Activated T-cell treated with anti-CD3 and anti-CD28 coated beads, Interleukin-2, amount 50 U/mL, for 72 hours (primary cell): ENCODE data around the gene NANS. TPM values are rescaled to one million over a fixed set of nuclear protein-coding genes. Genes with fewer than 3 reads are reported as not detected.
A peak's percentile ranks its signal among the peaks of the same experiment; 100 is the strongest.
"Not testable (repeated sequence)": the region's sequence is repeated elsewhere in the genome, so short reads cannot be mapped to it uniquely, and the experiment has no call there.

Experiments used
- ATAC-seq, 2 donors: fragments of 150-1000 bp; cut with Tn5 transposase; replicated peaks in 1 of 2; 2 replicates each; pipeline ENCODE4 v1.10.0; 2021; ENCODE audit warnings: moderate library complexity in 2 of 2, mild to moderate bottlenecking in 1 of 2
- DNase-seq, 2 donors: peaks; one replicate each; pipeline ENCODE4 v3.0.0; 2021 to 2022; ENCODE audit warnings: mixed read lengths in 1 of 2
- H3K27ac Mint-ChIP-seq: one replicate; pipeline ENCODE4 v1.8.0; 2022; ENCODE audit warnings: mild to moderate bottlenecking, moderate library complexity, mixed read lengths
- H3K27me3 Mint-ChIP-seq: one replicate; pipeline ENCODE4 v1.8.0; 2022; ENCODE audit warnings: low read depth, mixed read lengths
- H3K36me3 Mint-ChIP-seq, 2 donors: one replicate each; pipeline ENCODE4 v1.8.0; 2022; ENCODE audit warnings: mixed read lengths in 2 of 2, mild to moderate bottlenecking in 1 of 2; ENCODE audit not compliant: insufficient read depth in 2 of 2
- H3K4me1 Mint-ChIP-seq: one replicate; pipeline ENCODE4 v1.8.0; 2022; ENCODE audit warnings: low read depth, mixed read lengths
- H3K4me3 Mint-ChIP-seq, 2 donors: one replicate each; pipeline ENCODE4 v1.8.0; 2022; ENCODE audit warnings: mild to moderate bottlenecking in 2 of 2, mixed read lengths in 2 of 2, moderate library complexity in 2 of 2
- H3K9me3 Mint-ChIP-seq, 2 donors: one replicate each; pipeline ENCODE4 v1.8.0; 2022; ENCODE audit warnings: mixed read lengths in 2 of 2
- total RNA-seq, 2 donors: library from RNA; stranded (reverse); gene quantifications; one replicate each; pipeline ENCODE4 v1.2.3, GENCODE V29; 2022

NANS gene
- total RNA-seq, 2 donors from 2014 or later: 56.1 to 56.6 TPM

DNA sequence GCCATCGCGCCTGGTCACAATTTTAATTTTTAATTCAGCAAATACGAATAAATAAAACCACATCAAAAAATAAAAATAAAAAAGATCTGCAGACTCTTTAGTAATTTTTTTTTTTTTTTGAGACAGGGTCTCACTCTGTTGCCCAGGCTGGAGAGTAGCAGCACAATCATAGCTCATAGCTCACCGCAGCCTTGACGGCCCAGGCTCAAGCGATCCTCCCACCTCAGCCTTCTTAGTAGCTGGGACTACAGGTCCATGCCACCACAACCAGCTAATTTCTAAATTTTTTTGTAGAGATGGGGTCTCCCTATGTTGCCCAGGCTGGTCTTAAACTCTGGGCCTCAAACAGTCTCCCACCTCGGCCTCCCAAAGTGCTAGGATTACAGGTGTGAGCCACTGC lies 14.2 kb downstream of the NANS start:
- Mint-ChIP-seq H3K36me3 (peaks cover 0 to 10% of the 10 kb centered on the region in 2 donors), H3K4me3 (no peak overlapping the region), H3K9me3 (no peaks in the 10 kb centered on the region), H3K27ac (no peak overlapping the region), H3K4me1 (peaks cover 19% of the 10 kb centered on the region), H3K27me3 (no peaks in the 10 kb centered on the region)
- ATAC-seq: no peak
- no peak for DNase-seq

- H3K27ac Mint-ChIP-seq: no peak overlapping the region
- peaks cover 0 to 4% of the 10 kb centered on the region in 2 donors for H3K36me3 Mint-ChIP-seq
- H3K9me3 Mint-ChIP-seq: no peaks in the 10 kb centered on the region
- no peak overlapping the region for H3K4me3 Mint-ChIP-seq
- ATAC-seq: no peak
- H3K27me3 Mint-ChIP-seq: no peaks in the 10 kb centered on the region
- H3K4me1 Mint-ChIP-seq: peaks cover 29% of the 10 kb centered on the region
- DNase-seq: no peak
These were observed 15.2 kb downstream of the NANS start for GRCh38 chr9:98071737-98072136.

DNA sequence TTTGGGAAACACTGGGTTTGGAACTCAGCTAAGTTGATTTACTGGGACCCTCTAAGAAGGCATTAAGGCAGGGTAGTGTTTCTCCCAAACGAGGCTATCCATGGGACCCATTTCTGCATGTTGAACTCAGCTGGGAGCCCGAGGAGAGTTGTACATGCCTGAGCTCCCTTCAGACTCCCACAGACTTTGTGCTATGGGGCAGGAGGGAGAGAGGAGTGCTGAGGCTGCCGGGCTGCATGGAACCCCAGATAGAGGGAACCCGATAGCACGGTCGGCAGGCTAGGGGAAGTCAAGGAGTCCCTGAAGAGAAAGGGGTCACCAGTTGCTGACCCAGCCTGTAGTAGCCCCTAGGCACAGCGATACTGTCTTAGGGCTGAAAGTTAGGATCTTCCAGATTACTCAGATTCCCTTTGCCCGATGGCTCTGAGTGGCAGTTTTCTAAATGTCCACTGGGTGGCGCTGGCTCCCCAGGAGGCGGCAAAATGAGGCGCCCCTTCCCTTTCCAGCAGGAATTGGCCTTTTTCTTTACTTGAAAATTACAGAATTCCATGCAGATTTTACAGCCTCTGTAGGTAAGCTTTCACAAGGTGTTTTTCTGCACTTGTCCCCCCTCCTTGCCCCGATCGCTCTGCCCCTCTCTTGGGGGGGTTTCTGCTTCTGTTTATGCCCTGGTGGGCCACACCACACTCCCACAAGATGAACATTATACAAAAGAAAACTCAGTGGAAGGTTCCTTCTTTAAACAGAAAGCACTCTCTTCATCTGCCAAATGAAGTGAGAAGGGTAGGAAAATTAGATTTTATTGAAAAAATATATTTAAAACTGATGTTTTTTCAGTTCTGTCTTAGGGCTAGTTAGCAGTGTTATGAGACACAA lies 17.8 kb downstream of the NANS start:
- DNase-seq (peak; percentile 67 to 78), ATAC-seq (peak; percentile 12 to 22)
- H3K4me3 Mint-ChIP-seq: peak overlapping the region; percentile 54 to 89
- H3K4me1 Mint-ChIP-seq: peaks cover 39% of the 10 kb centered on the region
- no peaks in the 10 kb centered on the region for H3K9me3 Mint-ChIP-seq
- peaks cover 5 to 12% of the 10 kb centered on the region in 2 donors for H3K36me3 Mint-ChIP-seq
- no peaks in the 10 kb centered on the region for H3K27me3 Mint-ChIP-seq
- H3K27ac Mint-ChIP-seq: peak overlapping the region; percentile 93

DNA sequence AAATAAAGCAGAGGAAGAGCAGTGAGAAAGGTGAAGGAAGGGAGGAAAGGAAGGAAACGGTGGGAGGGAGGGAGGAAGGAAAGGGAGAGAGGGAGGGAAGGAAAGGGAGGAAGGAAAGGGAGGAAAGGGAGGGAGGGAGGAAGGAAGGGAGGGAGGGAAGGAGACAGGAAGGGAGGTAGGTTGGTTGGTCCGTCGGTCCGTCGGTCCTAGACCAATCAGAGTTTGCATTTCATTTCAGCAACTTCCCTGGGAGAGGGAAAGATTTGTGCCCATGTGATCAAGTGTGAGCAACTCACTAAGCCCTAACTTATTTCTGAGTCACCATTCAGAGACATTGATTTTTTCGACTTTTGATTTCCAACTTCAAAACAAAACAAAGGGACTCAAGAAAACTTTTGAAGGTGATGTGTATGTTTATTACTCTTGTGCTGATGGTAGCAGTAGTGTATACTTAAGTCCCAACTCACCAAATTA lies 18.8 kb downstream of the NANS start:
- Mint-ChIP-seq H3K4me1 (peaks cover 39% of the 10 kb centered on the region), H3K27me3 (no peaks in the 10 kb centered on the region), H3K4me3 (peak overlapping the region; percentile 54 to 89), H3K9me3 (no peaks in the 10 kb centered on the region), H3K27ac (peak overlapping the region; percentile 93), H3K36me3 (peaks cover 5 to 12% of the 10 kb centered on the region in 2 donors)
- DNase-seq: peak in 1 of 2 donors; percentile 31
- ATAC-seq: peak; percentile 80 to 83

DNA sequence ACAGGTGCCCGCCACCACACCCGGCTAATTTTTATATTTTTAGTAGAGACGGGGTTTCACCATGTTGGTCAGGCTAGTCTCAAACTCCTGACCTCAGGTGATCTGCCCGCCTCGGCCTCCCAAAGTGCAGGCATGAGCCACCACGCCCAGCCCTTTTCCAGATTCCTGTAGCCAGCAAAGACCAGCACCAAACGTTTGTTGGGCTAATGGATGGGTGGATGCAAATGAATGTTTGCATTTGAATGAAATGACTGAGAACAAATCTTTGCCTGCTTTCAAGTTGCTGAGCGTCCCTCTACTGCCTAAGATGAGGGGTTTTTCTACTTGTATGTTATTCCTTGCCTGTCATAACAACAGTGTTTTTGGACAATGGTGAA lies 20.0 kb downstream of the NANS start:
- peaks cover 5 to 12% of the 10 kb centered on the region in 2 donors for H3K36me3 Mint-ChIP-seq
- not testable (repeated sequence) for H3K9me3 Mint-ChIP-seq, H3K27me3 Mint-ChIP-seq, DNase-seq, ATAC-seq
- H3K27ac Mint-ChIP-seq: peak overlapping the region; percentile 93
- H3K4me1 Mint-ChIP-seq: peaks cover 50% of the 10 kb centered on the region
- peak overlapping the region; percentile 54 to 89 for H3K4me3 Mint-ChIP-seq

GRCh38 chr9:98078895-98079294 lies 22.4 kb downstream of the NANS start:
- no peaks in the 10 kb centered on the region for H3K27me3 Mint-ChIP-seq
- peaks cover 10 to 16% of the 10 kb centered on the region in 2 donors for H3K36me3 Mint-ChIP-seq
- H3K9me3 Mint-ChIP-seq: no peaks in the 10 kb centered on the region
- no peak for ATAC-seq
- peak overlapping the region; percentile 35 for H3K27ac Mint-ChIP-seq
- peaks cover 62% of the 10 kb centered on the region for H3K4me1 Mint-ChIP-seq
- no peak overlapping the region for H3K4me3 Mint-ChIP-seq
- no peak for DNase-seq

DNA sequence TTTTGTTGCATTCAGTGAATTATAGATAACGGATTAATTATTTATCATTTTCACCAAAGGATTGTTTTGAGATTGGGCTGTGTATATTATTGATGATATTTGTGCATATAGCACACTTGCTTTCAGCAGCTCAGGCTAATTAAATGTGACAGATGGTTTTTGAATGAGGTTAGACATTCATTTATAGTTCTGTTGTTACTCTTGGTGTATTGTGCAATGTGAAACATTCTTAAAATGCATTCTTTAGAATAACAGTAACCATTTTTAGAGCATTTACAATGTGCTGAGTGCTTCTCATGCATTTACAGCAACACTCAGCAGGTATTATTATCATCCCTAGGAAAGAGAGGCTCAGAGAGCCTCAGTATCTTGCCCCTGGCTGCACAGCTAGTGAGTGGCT lies 23.8 kb downstream of the NANS start:
- Mint-ChIP-seq H3K36me3 (peaks cover 10 to 17% of the 10 kb centered on the region in 2 donors), H3K27me3 (no peaks in the 10 kb centered on the region), H3K27ac (peak overlapping the region; percentile 96), H3K4me3 (no peak overlapping the region), H3K9me3 (no peaks in the 10 kb centered on the region), H3K4me1 (peaks cover 47% of the 10 kb centered on the region)
- no peak for ATAC-seq
- no peak for DNase-seq

GRCh38 chr9:98080780-98081179 lies 24.2 kb downstream of the NANS start:
- H3K27me3 Mint-ChIP-seq: no peaks in the 10 kb centered on the region
- DNase-seq (no peak), ATAC-seq (no peak)
- H3K4me3 Mint-ChIP-seq: no peak overlapping the region
- H3K27ac Mint-ChIP-seq: peak overlapping the region; percentile 96
- H3K36me3 Mint-ChIP-seq: peaks cover 10 to 17% of the 10 kb centered on the region in 2 donors
- no peaks in the 10 kb centered on the region for H3K9me3 Mint-ChIP-seq
- peaks cover 43% of the 10 kb centered on the region for H3K4me1 Mint-ChIP-seq

DNA sequence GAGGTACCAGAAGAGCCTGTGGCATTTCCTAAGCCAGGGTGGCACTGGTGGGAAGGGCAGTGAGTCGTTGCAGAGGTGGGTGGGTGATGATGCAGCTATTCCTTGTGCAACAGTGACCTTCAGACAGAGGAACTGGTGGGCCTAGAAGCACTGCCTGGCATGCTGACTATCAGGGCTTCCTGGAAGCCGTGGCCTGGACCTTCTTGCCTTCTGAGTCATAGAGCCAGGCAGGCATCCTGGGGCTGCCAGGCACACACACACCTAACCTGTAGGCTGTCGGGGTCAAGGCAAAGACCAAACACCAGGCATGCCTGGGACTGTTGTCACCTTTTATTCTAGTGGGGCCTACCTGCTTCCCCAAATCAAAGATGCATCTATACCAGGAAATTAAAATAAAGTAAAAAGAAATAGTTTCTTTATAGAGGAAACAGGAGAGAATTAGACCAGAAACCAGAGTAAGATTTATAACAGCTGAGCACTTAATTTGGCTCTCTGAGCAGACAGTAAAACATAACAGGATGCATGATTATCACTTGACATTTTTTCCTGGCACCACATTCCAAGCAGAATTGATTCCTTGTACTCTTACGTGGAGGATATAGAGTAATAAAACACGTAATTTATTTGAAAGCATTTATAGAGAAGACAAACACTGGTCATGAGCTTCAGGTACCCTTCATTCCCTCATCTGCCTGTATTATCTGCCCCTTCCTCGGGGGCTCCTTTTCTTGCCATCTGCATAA lies 25.1 kb downstream of the NANS start:
- peaks cover 41% of the 10 kb centered on the region for H3K4me1 Mint-ChIP-seq
- peaks cover 10 to 22% of the 10 kb centered on the region in 2 donors for H3K36me3 Mint-ChIP-seq
- H3K27ac Mint-ChIP-seq: peak overlapping the region; percentile 96
- H3K4me3 Mint-ChIP-seq: peak overlapping the region in 1 of 2 donors; percentile 51
- peak; percentile 93 to 96 for ATAC-seq
- DNase-seq: peak; percentile 60 to 63
- H3K9me3 Mint-ChIP-seq: no peaks in the 10 kb centered on the region
- H3K27me3 Mint-ChIP-seq: no peaks in the 10 kb centered on the region

GRCh38 chr9:98083061-98083501 lies 26.5 kb downstream of the NANS start:
- ATAC-seq (no peak), DNase-seq (no peak)
- no peak overlapping the region for H3K4me3 Mint-ChIP-seq
- peaks cover 38% of the 10 kb centered on the region for H3K4me1 Mint-ChIP-seq
- H3K36me3 Mint-ChIP-seq: peaks cover 9 to 21% of the 10 kb centered on the region in 2 donors
- no peaks in the 10 kb centered on the region for H3K9me3 Mint-ChIP-seq
- peak overlapping the region; percentile 82 for H3K27ac Mint-ChIP-seq
- no peaks in the 10 kb centered on the region for H3K27me3 Mint-ChIP-seq

GRCh38 chr9:98083566-98084183 lies 27.1 kb downstream of the NANS start:
- Mint-ChIP-seq H3K4me3 (no peak overlapping the region), H3K27ac (peak overlapping the region; percentile 82), H3K9me3 (no peaks in the 10 kb centered on the region), H3K36me3 (peaks cover 8 to 23% of the 10 kb centered on the region in 2 donors), H3K4me1 (peaks cover 38% of the 10 kb centered on the region), H3K27me3 (no peaks in the 10 kb centered on the region)
- DNase-seq: no peak
- ATAC-seq: no peak

DNA sequence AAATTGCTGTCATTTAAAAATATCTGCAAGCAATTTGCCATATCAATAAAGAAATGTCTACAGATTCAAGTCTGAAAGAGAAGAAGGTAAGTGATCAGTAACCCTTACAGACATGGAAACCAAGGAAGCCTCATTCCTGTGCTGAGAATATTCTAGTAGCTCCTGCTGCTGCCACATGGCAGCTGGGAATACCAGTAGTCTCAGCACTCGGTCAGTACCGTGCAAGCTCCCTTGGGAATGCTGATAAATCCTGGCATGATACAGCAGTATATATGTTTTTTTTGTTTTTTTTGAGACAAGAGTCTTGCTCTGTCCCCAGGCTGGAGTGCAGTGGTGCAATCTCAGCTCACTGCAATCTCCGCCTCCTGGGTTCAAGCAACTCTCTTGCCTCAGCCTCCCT lies 27.9 kb downstream of the NANS start:
- peaks cover 6 to 18% of the 10 kb centered on the region in 2 donors for H3K36me3 Mint-ChIP-seq
- no peak overlapping the region for H3K4me3 Mint-ChIP-seq
- peaks cover 45% of the 10 kb centered on the region for H3K4me1 Mint-ChIP-seq
- DNase-seq (no peak), ATAC-seq (no peak)
- H3K9me3 Mint-ChIP-seq: no peaks in the 10 kb centered on the region
- H3K27ac Mint-ChIP-seq: peak overlapping the region; percentile 39
- H3K27me3 Mint-ChIP-seq: no peaks in the 10 kb centered on the region

- no peak overlapping the region for H3K4me3 Mint-ChIP-seq
These were observed 28.5 kb downstream of the NANS start for GRCh38 chr9:98085058-98085457.

More at GRCh38 chr9:98085058-98085457, 28.5 kb downstream of the NANS start:
- Mint-ChIP-seq H3K27ac (peak overlapping the region; percentile 52), H3K27me3 (no peaks in the 10 kb centered on the region), H3K36me3 (peaks cover 6 to 18% of the 10 kb centered on the region in 2 donors), H3K9me3 (no peaks in the 10 kb centered on the region), H3K4me1 (peaks cover 51% of the 10 kb centered on the region)
- no peak for ATAC-seq
- no peak for DNase-seq
